GM13977 (cell line): ENCODE data around the gene MPDU1.

Experiments
- DNase-seq: peaks from one replicate; pipeline ENCODE4 v3.0.0; 2012; ENCODE audit warnings: low spot score
- in situ Hi-C: fragments of 300-500 bp; cut with MboI; formaldehyde crosslinking; loops from one replicate; pipeline ENCODE4 v1.12.0; 2022; ENCODE audit warnings: low sequenced_read_pairs, low pct_unique_long_range_greater_than_20kb, mixed read lengths, inconsistent platforms; ENCODE audit not compliant: unreplicated experiment
- TF ChIP-seq, protein P1 (sequence below): IDR thresholded peaks from 2 replicates; pipeline ENCODE4 v1.5.1; 2012; ENCODE audit warnings: mild to moderate bottlenecking, control low read depth; ENCODE audit not compliant: insufficient read depth; ENCODE audit errors: extremely low read depth, missing control alignments

MPDU1 gene

DNA sequence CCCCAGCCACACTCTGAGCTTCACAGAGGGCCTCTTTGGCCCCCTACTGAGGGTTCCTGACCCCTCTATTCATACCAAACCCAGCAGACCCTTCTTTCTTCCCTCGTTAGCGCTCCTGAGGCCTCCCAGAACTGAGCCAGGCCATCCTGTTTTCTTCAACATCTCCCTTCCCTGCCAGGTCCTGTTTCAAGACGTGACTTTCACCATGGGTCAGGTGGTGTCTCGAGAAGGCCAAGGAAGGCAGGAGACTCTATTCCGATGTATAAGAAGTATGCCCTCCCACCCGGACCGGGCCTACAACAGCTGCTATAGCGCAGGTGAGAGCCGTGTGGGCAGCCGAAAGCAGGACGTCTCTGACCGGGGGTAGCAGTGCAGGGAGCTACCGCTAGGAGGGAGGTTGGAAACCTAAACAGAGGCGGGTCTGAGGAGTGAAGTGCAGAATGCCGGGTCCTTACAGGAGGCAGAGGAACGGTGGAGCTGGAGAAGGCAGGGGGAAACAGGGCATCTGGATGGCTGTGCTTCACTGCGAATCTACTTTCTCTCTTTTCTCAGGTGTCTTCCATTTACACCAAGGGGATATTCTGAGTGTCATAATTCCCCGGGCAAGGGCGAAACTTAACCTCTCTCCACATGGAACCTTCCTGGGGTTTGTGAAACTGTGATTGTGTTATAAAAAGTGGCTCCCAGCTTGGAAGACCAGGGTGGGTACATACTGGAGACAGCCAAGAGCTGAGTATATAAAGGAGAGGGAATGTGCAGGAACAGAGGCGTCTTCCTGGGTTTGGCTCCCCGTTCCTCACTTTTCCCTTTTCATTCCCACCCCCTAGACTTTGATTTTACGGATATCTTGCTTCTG lies 23.3 kb upstream of the MPDU1 start:
- TF ChIP-seq, protein P1, sequence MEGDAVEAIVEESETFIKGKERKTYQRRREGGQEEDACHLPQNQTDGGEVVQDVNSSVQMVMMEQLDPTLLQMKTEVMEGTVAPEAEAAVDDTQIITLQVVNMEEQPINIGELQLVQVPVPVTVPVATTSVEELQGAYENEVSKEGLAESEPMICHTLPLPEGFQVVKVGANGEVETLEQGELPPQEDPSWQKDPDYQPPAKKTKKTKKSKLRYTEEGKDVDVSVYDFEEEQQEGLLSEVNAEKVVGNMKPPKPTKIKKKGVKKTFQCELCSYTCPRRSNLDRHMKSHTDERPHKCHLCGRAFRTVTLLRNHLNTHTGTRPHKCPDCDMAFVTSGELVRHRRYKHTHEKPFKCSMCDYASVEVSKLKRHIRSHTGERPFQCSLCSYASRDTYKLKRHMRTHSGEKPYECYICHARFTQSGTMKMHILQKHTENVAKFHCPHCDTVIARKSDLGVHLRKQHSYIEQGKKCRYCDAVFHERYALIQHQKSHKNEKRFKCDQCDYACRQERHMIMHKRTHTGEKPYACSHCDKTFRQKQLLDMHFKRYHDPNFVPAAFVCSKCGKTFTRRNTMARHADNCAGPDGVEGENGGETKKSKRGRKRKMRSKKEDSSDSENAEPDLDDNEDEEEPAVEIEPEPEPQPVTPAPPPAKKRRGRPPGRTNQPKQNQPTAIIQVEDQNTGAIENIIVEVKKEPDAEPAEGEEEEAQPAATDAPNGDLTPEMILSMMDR = peak; percentile 69
- peak; percentile 66 for DNase-seq
- in situ Hi-C loops = loop anchor here (25.0 kb wide), 1 partner anchor 198 kb away; the partner anchor contains the start of genes KCTD11 and TMEM95

DNA sequence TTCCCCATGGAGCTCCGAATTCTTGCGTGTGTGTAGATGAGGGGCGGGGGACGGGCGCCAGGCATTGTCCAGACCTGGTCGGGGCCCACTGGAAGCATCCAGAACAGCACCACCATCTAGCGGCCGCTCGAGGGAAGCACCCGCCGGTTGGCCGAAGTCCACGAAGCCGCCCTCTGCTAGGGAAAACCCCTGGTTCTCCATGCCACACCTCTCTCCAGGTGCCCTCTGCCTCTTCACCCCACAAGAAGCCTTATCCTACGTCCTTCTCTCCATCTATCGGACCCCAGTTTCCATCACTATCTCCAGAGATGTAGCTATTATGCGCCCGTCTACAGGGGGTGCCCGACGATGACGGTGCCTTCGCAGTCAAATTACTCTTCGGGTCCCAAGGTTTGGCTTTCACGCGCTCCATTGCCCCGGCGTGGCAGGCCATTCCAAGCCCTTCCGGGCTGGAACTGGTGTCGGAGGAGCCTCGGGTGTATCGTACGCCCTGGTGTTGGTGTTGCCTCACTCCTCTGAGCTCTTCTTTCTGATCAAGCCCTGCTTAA lies 22.6 kb upstream of the MPDU1 start:
- in situ Hi-C loops = loop anchor here (25.0 kb wide), 1 partner anchor 199 kb away; the partner anchor contains the start of genes KCTD11 and TMEM95
- DNase-seq = peak; percentile 94

DNA sequence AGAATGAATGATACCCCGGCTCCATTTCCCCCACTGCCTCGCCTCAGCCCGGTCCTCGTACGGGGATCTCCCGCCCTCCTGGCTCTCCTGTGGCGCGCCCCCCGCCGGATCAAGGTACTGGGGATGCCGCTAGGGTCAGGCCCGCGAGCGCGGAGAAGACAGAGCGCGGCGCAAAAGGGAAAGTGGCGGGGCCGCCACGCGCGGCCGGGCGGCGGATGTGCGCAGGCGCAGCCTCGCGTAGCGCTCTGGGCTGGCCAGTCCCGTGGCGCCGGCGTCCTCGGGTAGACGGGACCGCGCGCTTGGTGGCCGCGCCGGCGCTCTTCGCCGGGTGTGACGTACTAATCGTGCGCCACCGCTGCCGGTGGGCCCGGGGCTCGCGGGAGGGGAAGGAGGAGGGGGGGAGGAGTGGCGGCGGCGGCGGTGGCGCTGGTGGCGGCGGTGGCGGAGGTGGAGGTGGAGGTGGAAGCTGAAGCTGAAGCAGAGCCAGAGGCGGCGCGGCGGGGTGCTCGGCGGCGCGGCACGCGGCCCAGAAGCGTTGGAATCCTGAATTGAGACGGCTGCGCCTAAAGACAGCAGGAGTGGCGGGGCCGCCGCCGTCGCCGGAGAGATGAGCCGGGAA lies 22.0 kb upstream of the MPDU1 start, which contains the start of gene SENP3:
Gene SENP3 (plus strand): TSS at position 331 of the 619 bp plus-strand sequence. CDS start 1,158 bp downstream, outside the sequence.
- TF ChIP-seq, protein P1 = no peak
- peak; percentile 100 for DNase-seq
- in situ Hi-C loops = loop anchor here (25.0 kb wide), 1 partner anchor 199 kb away; the partner anchor contains the start of genes KCTD11 and TMEM95

More for the DNA sequence above, 22.6 kb upstream of the MPDU1 start:
- TF ChIP-seq, protein P1 = peak; percentile 94

DNA sequence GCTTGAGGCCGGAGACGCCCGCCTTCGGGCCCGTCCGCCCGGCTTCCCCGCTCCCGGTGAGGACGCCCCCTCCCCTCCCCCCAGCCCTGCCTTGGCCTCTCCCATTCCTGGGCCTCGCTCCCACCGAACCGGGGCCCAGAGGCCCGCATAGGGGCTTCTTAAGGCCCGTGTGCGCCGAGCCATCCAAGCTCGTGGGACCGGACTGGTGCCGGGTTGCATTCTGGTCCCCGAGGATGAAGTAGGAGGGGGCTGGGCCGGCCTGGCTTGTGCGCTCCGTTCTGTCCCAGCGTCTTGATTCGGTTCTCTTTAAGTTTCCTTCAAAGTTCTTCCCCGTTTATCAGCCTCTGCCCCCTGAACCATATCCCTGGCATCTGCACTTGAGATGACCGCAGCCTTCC lies 21.4 kb upstream of the MPDU1 start:
- in situ Hi-C loops = loop anchor here (25.0 kb wide), 1 partner anchor 200 kb away; the partner anchor contains the start of genes KCTD11 and TMEM95
- DNase-seq = no peak
- TF ChIP-seq, protein P1 = no peak

DNA sequence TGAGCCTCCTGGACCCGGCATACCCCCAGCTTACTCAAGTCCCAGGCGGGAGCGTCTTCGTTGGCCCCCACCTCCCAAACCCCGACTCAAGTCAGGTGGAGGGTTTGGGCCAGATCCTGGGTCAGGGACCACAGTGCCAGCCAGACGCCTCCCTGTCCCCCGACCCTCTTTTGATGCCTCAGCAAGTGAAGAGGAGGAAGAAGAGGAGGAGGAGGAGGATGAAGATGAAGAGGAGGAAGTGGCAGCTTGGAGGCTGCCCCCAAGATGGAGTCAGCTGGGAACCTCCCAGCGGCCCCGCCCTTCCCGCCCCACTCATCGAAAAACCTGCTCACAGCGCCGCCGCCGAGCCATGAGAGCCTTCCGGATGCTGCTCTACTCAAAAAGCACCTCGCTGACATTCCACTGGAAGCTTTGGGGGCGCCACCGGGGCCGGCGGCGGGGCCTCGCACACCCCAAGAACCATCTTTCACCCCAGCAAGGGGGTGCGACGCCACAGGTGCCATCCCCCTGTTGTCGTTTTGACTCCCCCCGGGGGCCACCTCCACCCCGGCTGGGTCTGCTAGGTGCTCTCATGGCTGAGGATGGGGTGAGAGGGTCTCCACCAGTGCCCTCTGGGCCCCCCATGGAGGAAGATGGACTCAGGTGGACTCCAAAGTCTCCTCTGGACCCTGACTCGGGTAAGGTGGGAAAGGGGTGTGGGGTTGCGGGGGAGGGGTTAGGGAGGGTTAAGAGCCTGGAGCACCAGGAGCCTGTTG lies 20.4 kb upstream of the MPDU1 start:
- in situ Hi-C loops = loop anchor here (25.0 kb wide), 1 partner anchor 201 kb away; the partner anchor contains the start of genes KCTD11 and TMEM95
- no peak for DNase-seq
- TF ChIP-seq, protein P1 = no peak

DNA sequence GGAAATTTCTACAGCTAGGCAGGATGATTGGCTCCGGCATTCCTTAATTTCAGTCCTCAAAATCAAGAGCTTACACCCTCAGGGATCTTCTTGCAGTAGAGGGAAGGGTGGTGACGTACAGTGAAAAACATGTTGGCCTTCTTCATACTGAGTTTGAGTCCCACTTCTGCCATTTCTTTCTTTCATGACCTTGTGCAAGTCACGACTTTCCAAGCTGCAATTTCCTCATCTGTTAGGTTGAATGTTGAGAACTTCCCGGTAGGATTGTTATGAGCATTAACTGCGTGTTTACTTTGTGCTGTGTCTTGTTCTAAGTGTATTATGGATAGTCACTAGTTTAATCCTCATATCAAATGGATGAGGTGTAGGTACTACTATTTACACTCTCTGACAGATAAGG lies 14.1 kb upstream of the MPDU1 start:
- DNase-seq = no peak
- TF ChIP-seq, protein P1 = no peak
- in situ Hi-C loops = loop anchor here (25.0 kb wide), 1 partner anchor 207 kb away; the partner anchor contains the start of genes KCTD11 and TMEM95
